ENCODE data around the gene P4HA1.

- no peak for TF ChIP-seq POLR2AphosphoS5 (IDR thresholded peaks at IDR 0.05; ENCODE audit: low read depth, low read length)
- no peak for TF ChIP-seq CTCF (IDR thresholded peaks at IDR 0.05)
- TF ChIP-seq REST (IDR thresholded peaks at IDR 0.05; ENCODE audit: insufficient read depth in 1 of 2, low read depth in 2 of 2, low read length in 1 of 2): no peak
- no peak for TF ChIP-seq TCF7L2 (IDR thresholded peaks at IDR 0.05; ENCODE audit: low read depth, low read length)
Measured at GRCh38 chr10:73015779-73016178, 80.9 kb downstream of the P4HA1 start.
